ENCODE data around the gene HEXD.

GRCh38 chr17:82463391-82463790 is 45.2 kb downstream of the HEXD start:
- TF ChIP-seq, protein P1, sequence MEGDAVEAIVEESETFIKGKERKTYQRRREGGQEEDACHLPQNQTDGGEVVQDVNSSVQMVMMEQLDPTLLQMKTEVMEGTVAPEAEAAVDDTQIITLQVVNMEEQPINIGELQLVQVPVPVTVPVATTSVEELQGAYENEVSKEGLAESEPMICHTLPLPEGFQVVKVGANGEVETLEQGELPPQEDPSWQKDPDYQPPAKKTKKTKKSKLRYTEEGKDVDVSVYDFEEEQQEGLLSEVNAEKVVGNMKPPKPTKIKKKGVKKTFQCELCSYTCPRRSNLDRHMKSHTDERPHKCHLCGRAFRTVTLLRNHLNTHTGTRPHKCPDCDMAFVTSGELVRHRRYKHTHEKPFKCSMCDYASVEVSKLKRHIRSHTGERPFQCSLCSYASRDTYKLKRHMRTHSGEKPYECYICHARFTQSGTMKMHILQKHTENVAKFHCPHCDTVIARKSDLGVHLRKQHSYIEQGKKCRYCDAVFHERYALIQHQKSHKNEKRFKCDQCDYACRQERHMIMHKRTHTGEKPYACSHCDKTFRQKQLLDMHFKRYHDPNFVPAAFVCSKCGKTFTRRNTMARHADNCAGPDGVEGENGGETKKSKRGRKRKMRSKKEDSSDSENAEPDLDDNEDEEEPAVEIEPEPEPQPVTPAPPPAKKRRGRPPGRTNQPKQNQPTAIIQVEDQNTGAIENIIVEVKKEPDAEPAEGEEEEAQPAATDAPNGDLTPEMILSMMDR (IDR thresholded peaks at IDR 0.05): no peak
- TF ChIP-seq POLR2AphosphoS5 (IDR thresholded peaks at IDR 0.05) (no peak), POLR2A (IDR thresholded peaks at IDR 0.05) (no peak), EP300 (IDR thresholded peaks at IDR 0.05) (no peak)

Data from upper lobe of left lung (tissue), 4 donors.